WI38 (cell line): ENCODE data around the gene FAM78B.

Experiments used
- H3K4me3 ChIP-seq: 2 replicates; pipeline ENCODE4 v1.5.1; 2011; ENCODE audit warnings: low read depth, mild to moderate bottlenecking, control low read depth, low read length
- CTCF ChIP-seq: IDR thresholded peaks from 2 replicates; pipeline ENCODE4 v1.5.1; 2012; ENCODE audit warnings: low read depth, mild to moderate bottlenecking, control low read depth, low read length

Gene FAM78B

DNA sequence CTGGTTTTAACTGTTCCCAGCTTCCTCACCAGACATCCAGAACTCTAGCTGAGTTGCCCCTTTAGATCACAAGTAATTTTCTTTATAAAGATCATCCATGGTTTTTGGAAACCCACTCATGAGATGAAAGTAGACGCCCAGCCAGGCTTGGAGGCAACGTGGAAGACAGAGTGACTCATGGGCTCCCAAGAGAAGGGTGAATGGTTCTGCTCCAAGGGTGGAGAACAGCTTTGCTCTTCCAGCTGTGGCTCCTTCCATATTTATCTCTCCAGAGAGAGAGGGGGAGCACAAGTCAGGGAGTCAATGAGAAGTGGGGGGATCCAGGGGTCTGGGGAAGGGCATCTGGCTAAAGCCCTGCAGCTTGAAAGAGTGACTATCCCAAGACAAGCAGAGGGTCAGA, 13.8 kb downstream of the FAM78B start:
- H3K4me3 ChIP-seq = no peak overlapping the region
- no peak for TF ChIP-seq CTCF

DNA sequence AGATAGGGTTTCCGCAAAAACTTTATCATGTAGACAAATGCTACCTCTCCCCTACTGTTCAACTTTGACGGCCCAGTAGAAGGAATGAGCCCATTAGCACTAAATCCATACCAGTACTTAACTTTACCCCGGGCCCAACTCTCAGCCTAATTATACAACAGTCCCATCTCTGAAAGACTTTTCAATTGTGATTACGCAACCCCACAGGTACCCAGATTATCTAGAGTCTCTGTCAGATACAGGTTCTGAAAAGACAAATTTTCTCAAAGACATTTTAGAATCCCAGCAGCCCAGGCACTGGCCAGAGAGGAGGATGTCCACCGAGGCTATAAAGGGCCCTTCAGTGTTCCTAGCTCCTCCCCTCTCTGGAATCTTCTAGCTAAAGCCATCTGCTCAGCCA, 15.0 kb downstream of the FAM78B start:
- H3K4me3 ChIP-seq = no peak overlapping the region
- TF ChIP-seq CTCF = no peak

GRCh38 chr1:166145499-166145898, 21.3 kb downstream of the FAM78B start:
- no peak for TF ChIP-seq CTCF
- H3K4me3 ChIP-seq = no peak overlapping the region

DNA sequence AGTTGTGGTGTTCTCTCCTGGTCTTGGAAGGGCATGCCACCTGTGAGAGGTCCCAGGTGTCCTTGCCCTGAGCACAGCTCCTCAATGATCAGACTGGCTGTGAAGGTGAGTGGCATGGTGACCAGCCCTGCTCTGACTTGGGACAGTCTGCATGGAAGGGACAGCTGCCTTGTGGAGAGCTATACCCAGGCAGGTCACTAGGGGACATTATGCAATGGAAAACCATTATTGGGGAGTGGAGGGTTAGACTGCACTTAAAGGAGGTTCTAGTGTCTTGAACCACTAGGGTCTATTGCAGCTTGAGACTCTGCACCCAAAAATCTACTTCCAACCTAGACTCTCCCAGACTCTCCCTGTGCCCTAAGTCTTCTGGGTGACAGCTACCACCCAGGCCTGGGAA, 24.8 kb downstream of the FAM78B start:
- TF ChIP-seq CTCF = no peak
- no peak overlapping the region for H3K4me3 ChIP-seq

GRCh38 chr1:166140251-166140650, 26.6 kb downstream of the FAM78B start:
- H3K4me3 ChIP-seq = no peak overlapping the region
- TF ChIP-seq CTCF = no peak

GRCh38 chr1:166139735-166140134, 27.1 kb downstream of the FAM78B start:
- H3K4me3 ChIP-seq = no peak overlapping the region
- TF ChIP-seq CTCF = no peak

DNA sequence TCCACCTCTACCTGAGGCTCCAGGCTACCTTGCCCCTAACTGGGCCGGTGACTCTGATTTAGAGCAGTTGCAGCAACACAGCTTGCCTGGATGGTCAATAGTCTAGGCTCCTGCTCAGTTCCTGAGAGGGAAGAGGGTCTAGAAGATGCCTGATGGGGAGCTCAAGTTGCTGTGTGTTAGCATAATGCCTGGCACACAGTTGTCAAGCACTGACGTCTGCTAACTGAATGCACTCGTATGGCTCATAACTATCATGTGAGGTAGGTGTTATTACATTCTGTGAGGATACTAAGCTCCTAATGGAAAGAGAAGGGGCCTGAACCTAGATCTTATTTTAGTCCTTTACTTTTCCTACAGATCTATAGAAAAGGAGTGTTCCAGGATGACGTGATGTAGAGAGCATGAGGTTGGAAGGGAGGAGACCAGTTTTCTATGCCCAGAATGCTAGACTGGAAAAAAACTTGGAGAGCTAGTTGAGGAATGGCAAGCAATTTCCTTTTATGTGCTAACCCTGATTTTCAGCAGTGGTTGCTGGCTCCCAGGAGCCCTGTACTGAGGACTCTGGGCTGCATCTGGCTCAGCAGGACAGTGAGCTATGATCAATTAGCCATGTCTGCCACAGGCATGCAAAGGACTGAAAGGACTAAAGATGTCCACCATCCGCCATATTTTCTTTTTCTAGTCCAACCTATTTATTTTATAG, 30.0 kb downstream of the FAM78B start:
- H3K4me3 ChIP-seq = no peak overlapping the region
- TF ChIP-seq CTCF = no peak
